Ovary (tissue), 9 donors: ENCODE data around the gene ROBO4. TPM values are rescaled to one million over a fixed set of nuclear protein-coding genes. Genes with fewer than 3 reads are reported as not detected.

Experiments
- DNase-seq, 5 donors: peaks; one replicate each; pipeline ENCODE4 v3.0.0-alpha.2; 2019 to 2020
- H3K27ac ChIP-seq, 2 donors: fragments of 200-600 bp; one replicate each; pipeline versions ENCODE4 v1.5.1 to v1.8.0; 2019 to 2022
- H3K27me3 ChIP-seq: fragments of 200-600 bp; one replicate; pipeline ENCODE4 v1.8.0; 2022
- H3K36me3 ChIP-seq: fragments of 200-600 bp; sonication (generic); one replicate; pipeline ENCODE4 v1.5.1; 2019
- H3K4me1 ChIP-seq: one replicate; pipeline ENCODE4 v1.8.1; 2013; ENCODE audit warnings: mild to moderate bottlenecking, moderate library complexity; ENCODE audit not compliant: insufficient read depth
- H3K4me3 ChIP-seq: fragments of 200-600 bp; sonication (generic); one replicate; pipeline ENCODE4 v1.5.1; 2017
- H3K9me3 ChIP-seq, 2 donors: fragments of 200-600 bp in 1 of 2; sonication (generic) in 1 of 2; one replicate each; pipeline versions ENCODE4 v1.5.1 to v1.8.1; 2013 to 2019; ENCODE audit warnings: mild to moderate bottlenecking in 1 of 2, moderate library complexity in 1 of 2
- CTCF ChIP-seq, 3 donors: fragments of 450-650 bp in 2 of 3; fragments of 200-600 bp in 1 of 3; IDR thresholded peaks; one replicate each; pipeline versions ENCODE4 v1.5.1 to v1.8.0; 2016 to 2022; ENCODE audit warnings: antibody characterized with exemption in 3 of 3, mild to moderate bottlenecking in 1 of 3
- EP300 ChIP-seq: sonication (generic); formaldehyde crosslinking; IDR thresholded peaks from one replicate; pipeline ENCODE4 v1.6.1; 2017; ENCODE audit warnings: antibody characterized with exemption
- POLR2A ChIP-seq: fragments of 450-650 bp; IDR thresholded peaks from one replicate; pipeline ENCODE4 v1.6.1; 2017; ENCODE audit warnings: antibody characterized with exemption, mild to moderate bottlenecking, moderate library complexity
- WGBS, 3 donors: extraction: QIAGEN DNeasy Blood & Tissue Kit in 1 of 3; methylation state at CpG; one replicate each; pipeline versions ENCODE4 v1.1.5 to v1.1.7; 2013 to 2017; 5-methylcytosine and 5-hydroxymethylcytosine counted together
- intact Hi-C, 4 donors: fragments of 100-400 bp; cut with DNase I; formaldehyde crosslinking; loops; one replicate each; pipeline versions ENCODE4 v1.11.0 to v1.15.1; 2022 to 2023
- polyA plus RNA-seq, 2 donors: library from polyadenylated mRNA; stranded (reverse); fragments of 200-250 nt in 1 of 2; fragments of 350-450 nt in 1 of 2; fragmentation: Illumina TruSeq in 1 of 2; extraction: RNeasy Lipid Tissue Mini Kit (QIAGEN cat#74804) in 1 of 2; gene quantifications; one replicate each; pipeline ENCODE4 v1.2.3, GENCODE V29; 2013 to 2014
- total RNA-seq, 7 donors: library from RNA; depleted of rRNA in 2 of 7; stranded (reverse); fragments of >200 nt in 2 of 7; fragmentation: NEBNext Ultra II Directional in 3 of 7; extraction: Animal tissue kit (Norgen Biotek cat#: 25700) in 3 of 7; gene quantifications; one replicate each; pipeline versions ENCODE4 v1.1.0 to v1.2.4, GENCODE V29; 2016 to 2023
- donor health status: DM: no; HTN: no; CAD: no; lungs with moderate emphysema.
- donor health status: DM: no; HTN: no; CAD: no.
- donor health status: Bipolar disorder and iron deficiency.
- donor health status: DM: yes; HTN: yes; CAD: no.
- donor health status: DM: no; HTN: no; CAD: no.
- donor health status: DM: yes; HTN: yes; CAD: no.

Gene ROBO4
- total and polyA plus RNA-seq, 9 donors: 5.9 to 22.0 (median 10.0) TPM

GRCh38 chr11:124918950-124919349, 21.3 kb upstream of the ROBO4 start, which contains the start of gene HEPN1:
TSS of gene HEPN1 (plus strand) at chr11:124919250.
- Histone ChIP-seq H3K27me3 (no peaks in the 10 kb centered on the region), H3K36me3 (no peaks in the 10 kb centered on the region), H3K4me3 (no peak within 1 kb of the TSS), H3K9me3 (no peaks in the 10 kb centered on the region), H3K4me1 (peaks cover 5% of the 10 kb centered on the region), H3K27ac (no peak within 1 kb of the TSS)
- TF ChIP-seq POLR2A (no peak), EP300 (no peak), CTCF (IDR thresholded peaks at IDR 0.05) (no peak)
- WGBS, 3 donors: 92 to 94% (median 92%) methylated on average over 3 of the region's 3 CpGs
- no peak for DNase-seq
- intact Hi-C loops: no loop called here

GRCh38 chr11:124917115-124917637, 19.5 kb upstream of the ROBO4 start:
- no peak for DNase-seq
- TF ChIP-seq EP300: no peak
- no peak for TF ChIP-seq POLR2A
- no peak for TF ChIP-seq CTCF (IDR thresholded peaks at IDR 0.05)
- 67 to 83% (median 82%) methylated on average over 6 of the region's 6 CpGs for WGBS, 3 donors
- H3K9me3 ChIP-seq: no peaks in the 10 kb centered on the region
- H3K4me3 ChIP-seq: no peak overlapping the region
- no peaks in the 10 kb centered on the region for H3K27me3 ChIP-seq
- H3K36me3 ChIP-seq: no peaks in the 10 kb centered on the region
- intact Hi-C loops: no loop called here
- H3K27ac ChIP-seq: no peak overlapping the region
- peaks cover 5% of the 10 kb centered on the region for H3K4me1 ChIP-seq

GRCh38 chr11:124916370-124916710, 18.7 kb upstream of the ROBO4 start:
- no peaks in the 10 kb centered on the region for H3K9me3 ChIP-seq
- H3K4me3 ChIP-seq: no peak overlapping the region
- H3K4me1 ChIP-seq: peaks cover 5% of the 10 kb centered on the region
- no peak overlapping the region for H3K27ac ChIP-seq
- DNase-seq: no peak
- TF ChIP-seq POLR2A (no peak), CTCF (IDR thresholded peaks at IDR 0.05) (no peak), EP300 (no peak)
- no peaks in the 10 kb centered on the region for H3K27me3 ChIP-seq
- H3K36me3 ChIP-seq: no peaks in the 10 kb centered on the region
- intact Hi-C loops: no loop called here

GRCh38 chr11:124915541-124916369, 18.1 kb upstream of the ROBO4 start:
- TF ChIP-seq EP300 (no peak), CTCF (IDR thresholded peaks at IDR 0.05) (no peak), POLR2A (no peak)

More at GRCh38 chr11:124915541-124916369, 18.1 kb upstream of the ROBO4 start:
- H3K27ac ChIP-seq: no peak overlapping the region
- no peak overlapping the region for H3K4me3 ChIP-seq
- H3K9me3 ChIP-seq: no peaks in the 10 kb centered on the region
- H3K27me3 ChIP-seq: no peaks in the 10 kb centered on the region
- peaks cover 2% of the 10 kb centered on the region for H3K4me1 ChIP-seq
- H3K36me3 ChIP-seq: no peaks in the 10 kb centered on the region
- WGBS, 3 donors: 86 to 89% (median 87%) methylated on average over 3 of the region's 3 CpGs
- DNase-seq: no peak
- intact Hi-C loops: no loop called here
